Kidney epithelial cell (primary cell): Measurements from ENCODE around the gene AK4. TPM values are rescaled to one million over a fixed set of nuclear protein-coding genes. Genes with fewer than 3 reads are reported as not detected.
A peak's percentile ranks its signal among the peaks of the same experiment; 100 is the strongest.
"Not testable (repeated sequence)": the region's sequence is repeated elsewhere in the genome, so short reads cannot be mapped to it uniquely, and the experiment has no call there.

Experiments
- DNase-seq: peaks from one replicate; pipeline ENCODE4 v3.0.0-alpha.2; 2010; ENCODE audit warnings: low read depth
- H3K27me3 ChIP-seq: 2 replicates; pipeline ENCODE4 v1.6.0; 2011; ENCODE audit warnings: low read length; ENCODE audit not compliant: control insufficient read depth, insufficient read depth
- H3K36me3 ChIP-seq: 2 replicates; pipeline ENCODE4 v1.5.1; 2011; ENCODE audit warnings: low read length; ENCODE audit not compliant: control insufficient read depth, insufficient read depth
- H3K4me3 ChIP-seq: 2 replicates; pipeline ENCODE4 v1.5.1; 2011; ENCODE audit warnings: low read depth, mild to moderate bottlenecking, control low read depth, low read length
- total RNA-seq: library from RNA; depleted of rRNA; stranded (reverse); fragments of >200 nt; gene quantifications from 2 replicates; pipeline ENCODE4 v1.2.3, GENCODE V29; 2015
- TF ChIP-seq, protein P1 (sequence below): IDR thresholded peaks from 2 replicates; pipeline ENCODE4 v1.5.1; 2011; ENCODE audit warnings: mild to moderate bottlenecking, moderate library complexity, low read length, control low read depth, inconsistent platforms; ENCODE audit not compliant: insufficient read depth, poor library complexity, severe bottlenecking

The AK4 gene
- total RNA-seq, 1 donor from 2014 or later, result 25.2 TPM

- peak; percentile 39 for DNase-seq
- TF ChIP-seq, protein P1, sequence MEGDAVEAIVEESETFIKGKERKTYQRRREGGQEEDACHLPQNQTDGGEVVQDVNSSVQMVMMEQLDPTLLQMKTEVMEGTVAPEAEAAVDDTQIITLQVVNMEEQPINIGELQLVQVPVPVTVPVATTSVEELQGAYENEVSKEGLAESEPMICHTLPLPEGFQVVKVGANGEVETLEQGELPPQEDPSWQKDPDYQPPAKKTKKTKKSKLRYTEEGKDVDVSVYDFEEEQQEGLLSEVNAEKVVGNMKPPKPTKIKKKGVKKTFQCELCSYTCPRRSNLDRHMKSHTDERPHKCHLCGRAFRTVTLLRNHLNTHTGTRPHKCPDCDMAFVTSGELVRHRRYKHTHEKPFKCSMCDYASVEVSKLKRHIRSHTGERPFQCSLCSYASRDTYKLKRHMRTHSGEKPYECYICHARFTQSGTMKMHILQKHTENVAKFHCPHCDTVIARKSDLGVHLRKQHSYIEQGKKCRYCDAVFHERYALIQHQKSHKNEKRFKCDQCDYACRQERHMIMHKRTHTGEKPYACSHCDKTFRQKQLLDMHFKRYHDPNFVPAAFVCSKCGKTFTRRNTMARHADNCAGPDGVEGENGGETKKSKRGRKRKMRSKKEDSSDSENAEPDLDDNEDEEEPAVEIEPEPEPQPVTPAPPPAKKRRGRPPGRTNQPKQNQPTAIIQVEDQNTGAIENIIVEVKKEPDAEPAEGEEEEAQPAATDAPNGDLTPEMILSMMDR, result no peak
- Histone ChIP-seq H3K4me3 (no peak overlapping the region), H3K36me3 (no peaks in the 10 kb centered on the region), H3K27me3 (no peaks in the 10 kb centered on the region)
Observed at GRCh38 chr1:65141394-65141793, 6.6 kb upstream of the AK4 start.

DNA sequence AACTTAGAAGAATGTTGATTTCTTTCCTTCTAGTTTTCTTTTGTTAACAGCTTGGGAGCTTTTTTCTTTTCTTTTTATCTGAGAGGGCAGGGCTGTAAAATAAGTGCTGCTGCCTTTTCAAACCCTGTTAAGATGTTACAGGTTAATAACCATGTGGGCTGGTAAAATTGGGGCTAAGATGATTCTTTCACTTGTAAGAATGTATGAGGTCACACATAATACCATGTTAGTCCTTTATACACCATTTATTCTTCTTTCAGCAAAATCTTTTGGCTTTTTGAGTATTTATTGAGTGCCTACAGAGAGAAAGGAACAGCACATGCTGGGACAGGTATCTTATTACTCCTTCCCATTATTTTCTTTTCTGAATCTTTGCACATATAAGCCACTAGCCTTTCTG, 6.1 kb upstream of the AK4 start:
- Histone ChIP-seq H3K36me3 (no peaks in the 10 kb centered on the region), H3K4me3 (no peak overlapping the region), H3K27me3 (no peaks in the 10 kb centered on the region)
- no peak for DNase-seq
- TF ChIP-seq, protein P1, result no peak

DNA sequence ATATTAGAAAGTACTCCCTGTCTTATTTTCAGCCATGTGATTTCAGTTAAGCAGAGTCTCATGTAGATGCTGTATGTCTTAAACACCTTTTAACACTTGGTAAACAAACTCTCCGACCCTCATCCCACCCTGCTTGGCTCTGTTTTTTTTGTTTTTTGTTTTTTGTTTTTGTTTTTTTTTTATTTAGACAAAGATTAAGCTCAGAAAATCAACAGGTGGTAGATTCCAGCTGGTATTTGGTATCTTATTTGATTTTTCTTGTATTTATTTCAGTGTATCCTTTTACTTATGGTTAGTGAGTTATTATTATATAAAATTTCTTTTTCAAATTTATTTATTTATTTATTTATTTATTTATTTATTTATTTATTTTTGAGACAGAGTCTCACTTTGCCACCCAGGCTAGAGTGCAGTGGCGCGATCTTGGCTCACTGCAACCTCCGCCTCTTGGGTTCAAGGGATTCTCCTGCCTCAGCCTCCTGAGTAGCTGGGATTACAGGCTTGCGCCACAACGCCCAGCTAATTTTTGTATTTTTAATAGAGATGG, 4.8 kb upstream of the AK4 start:
- H3K27me3 ChIP-seq, DNase-seq, H3K36me3 ChIP-seq, H3K4me3 ChIP-seq: not testable (repeated sequence)

DNA sequence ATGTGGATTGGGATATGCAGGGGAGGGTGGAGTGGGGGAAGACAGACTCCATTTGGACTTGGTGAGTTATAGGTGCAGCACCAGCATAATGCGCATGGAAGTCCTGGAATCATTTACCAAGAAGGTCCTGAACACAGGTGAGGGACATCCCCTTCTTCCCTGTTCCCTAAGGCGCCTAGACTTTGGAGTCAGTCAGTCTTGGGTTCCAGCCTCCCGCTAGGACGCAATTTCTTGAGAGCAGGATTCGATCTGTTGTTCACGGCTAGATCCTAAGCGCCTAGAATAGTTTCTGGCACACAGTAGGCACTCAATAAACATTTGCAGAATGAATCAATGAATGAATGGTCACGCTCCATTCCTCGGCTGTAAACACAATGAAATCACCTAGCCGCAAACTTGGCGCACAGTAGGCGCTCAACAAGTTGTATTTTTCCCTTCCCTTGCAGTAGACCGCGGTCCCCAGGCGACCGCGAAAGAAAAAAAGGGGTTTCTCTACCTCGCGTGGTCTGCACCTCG, 1.0 kb upstream of the AK4 start:
- Histone ChIP-seq H3K27me3 (no peaks in the 10 kb centered on the region), H3K4me3 (peak overlapping the region; percentile 61), H3K36me3 (no peaks in the 10 kb centered on the region)
- TF ChIP-seq, protein P1, result no peak
- no peak for DNase-seq

- no peaks in the 10 kb centered on the region for H3K27me3 ChIP-seq
- H3K36me3 ChIP-seq, result no peaks in the 10 kb centered on the region
- no peak for DNase-seq
- TF ChIP-seq, protein P1, result no peak
- peak overlapping the region; percentile 61 for H3K4me3 ChIP-seq
Observed at GRCh38 chr1:65147424-65148177, 402 bp upstream of the AK4 start.

- H3K4me3 ChIP-seq, result peak overlapping the region; percentile 73
- TF ChIP-seq, protein P1, result no peak
- no peaks in the 10 kb centered on the region for H3K36me3 ChIP-seq
- H3K27me3 ChIP-seq, result no peaks in the 10 kb centered on the region
- DNase-seq, result no peak
Observed at GRCh38 chr1:65148548-65149350, 746 bp downstream of the AK4 start.
